GM19025 (cell line): ENCODE measurements around the gene COL15A1.

ENCODE experiments used
- ATAC-seq: cut with Tn5 transposase; IDR thresholded peaks from one replicate; pipeline ENCODE4 v1.9.1; 2021; ENCODE audit warnings: mild to moderate bottlenecking, low read depth, moderate library complexity; ENCODE audit not compliant: unreplicated experiment

COL15A1 gene

GRCh38 chr9:98913705-98914104 lies 30.0 kb upstream of the COL15A1 start:
- no peak for ATAC-seq

DNA sequence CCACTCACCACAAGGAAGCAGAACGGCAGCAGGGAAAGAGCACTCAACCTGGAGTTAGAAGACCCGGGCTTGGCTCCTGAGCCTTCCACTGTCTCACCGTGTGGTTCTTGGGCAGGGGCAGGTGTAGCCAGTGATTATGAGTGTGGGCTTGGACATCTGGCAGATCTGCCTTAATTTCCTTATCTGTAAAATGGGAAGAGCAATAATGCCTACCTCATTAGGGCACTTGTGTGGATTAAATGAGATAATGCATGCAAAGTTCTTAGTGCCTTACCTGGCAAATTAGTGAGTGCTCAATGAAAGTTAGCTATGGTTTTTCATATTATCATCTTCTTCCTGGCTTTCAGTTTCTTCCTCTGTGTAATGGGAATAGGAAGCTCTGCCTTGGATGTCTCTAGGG lies 28.1 kb upstream of the COL15A1 start:
- ATAC-seq: no peak

GRCh38 chr9:98916660-98917059 lies 27.0 kb upstream of the COL15A1 start:
- ATAC-seq: no peak

DNA sequence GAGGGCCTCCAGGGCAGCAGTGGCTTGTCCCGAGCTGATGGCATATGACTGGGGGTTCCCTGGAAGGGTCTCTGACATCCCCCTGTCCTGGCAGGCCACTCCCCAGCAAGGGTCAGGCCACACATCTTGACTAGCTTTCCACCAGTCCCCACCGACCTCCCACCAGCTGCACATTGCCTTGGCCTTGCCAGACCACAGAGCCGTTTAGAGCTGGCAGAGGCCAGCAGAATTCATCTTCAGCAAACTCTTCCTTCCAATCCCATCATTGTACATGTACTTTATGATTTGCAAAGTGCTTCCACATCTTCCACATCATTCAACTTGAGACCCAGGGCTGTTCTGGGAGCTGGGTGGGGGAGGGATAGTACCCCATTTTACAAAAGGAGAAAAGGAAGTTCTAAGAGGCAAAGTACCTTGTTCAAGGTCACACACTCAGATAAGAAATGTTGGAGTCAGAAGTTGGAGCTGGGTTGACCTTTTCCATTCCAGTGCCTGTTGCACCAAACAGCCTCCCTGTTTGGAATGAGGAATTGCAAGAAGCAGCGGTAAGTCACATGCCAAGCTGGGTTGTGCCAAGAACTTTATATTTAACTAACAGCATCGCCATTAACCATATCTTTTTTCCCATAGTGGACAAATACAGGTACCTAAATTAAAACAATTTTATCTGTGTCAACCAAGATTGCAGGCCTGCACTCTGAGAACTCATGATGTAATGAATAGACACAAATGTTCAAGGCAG lies 25.8 kb upstream of the COL15A1 start:
- ATAC-seq: no peak

DNA sequence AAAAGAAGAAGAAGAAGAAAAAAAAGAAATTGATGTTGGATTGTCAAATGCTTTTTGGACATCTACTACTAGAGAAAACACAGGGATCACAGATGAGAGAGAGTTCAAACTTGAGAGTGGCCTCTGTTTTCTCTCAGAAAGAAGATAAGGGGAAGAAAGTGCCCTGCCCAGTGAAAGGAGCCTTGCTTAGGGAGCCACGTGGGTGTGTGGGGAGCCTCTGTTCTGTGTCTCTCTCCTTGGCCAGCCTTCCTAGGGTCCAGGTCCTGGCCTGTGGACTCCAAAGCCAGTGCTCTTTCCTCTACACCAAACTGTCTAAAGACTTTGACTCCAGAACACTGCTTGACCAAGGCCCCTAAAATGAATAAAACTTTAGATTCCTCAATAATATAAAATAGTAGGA lies 22.0 kb upstream of the COL15A1 start:
- no peak for ATAC-seq

DNA sequence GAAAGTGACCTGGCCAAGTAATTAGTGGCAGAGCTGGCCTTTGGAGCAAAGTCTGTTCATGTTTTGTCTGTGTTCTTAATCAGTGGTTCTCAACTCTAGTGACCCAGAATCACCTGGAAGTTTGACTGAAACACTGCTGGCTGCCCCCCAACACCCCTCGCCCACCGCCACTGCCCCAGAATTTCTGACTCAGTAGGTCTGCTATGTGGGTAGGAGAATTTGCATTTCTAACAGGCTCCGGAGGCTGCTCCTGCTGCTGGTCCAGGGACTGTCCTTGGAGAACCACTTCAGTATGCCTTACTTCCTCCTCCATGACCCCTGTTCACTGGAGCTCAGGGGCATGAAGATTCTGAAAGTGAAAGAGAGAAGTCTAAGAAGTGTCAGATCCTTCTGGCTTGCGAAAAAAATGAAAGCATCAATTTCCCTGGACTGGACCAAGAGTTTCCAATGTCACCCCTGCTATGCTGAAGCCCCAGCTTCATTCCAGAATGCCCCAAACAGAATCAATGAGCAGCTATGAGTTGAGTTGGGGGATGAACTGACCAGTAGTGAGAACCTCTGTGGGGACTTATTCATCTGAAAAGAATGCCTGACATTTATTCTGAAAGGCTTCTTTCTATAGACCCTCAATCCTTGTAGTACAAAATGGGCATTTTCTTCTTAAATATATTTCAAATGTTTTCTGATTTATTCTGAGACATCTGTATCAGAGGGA lies 20.8 kb upstream of the COL15A1 start:
- ATAC-seq: no peak

GRCh38 chr9:98923451-98924123 lies 20.1 kb upstream of the COL15A1 start:
- no peak for ATAC-seq

DNA sequence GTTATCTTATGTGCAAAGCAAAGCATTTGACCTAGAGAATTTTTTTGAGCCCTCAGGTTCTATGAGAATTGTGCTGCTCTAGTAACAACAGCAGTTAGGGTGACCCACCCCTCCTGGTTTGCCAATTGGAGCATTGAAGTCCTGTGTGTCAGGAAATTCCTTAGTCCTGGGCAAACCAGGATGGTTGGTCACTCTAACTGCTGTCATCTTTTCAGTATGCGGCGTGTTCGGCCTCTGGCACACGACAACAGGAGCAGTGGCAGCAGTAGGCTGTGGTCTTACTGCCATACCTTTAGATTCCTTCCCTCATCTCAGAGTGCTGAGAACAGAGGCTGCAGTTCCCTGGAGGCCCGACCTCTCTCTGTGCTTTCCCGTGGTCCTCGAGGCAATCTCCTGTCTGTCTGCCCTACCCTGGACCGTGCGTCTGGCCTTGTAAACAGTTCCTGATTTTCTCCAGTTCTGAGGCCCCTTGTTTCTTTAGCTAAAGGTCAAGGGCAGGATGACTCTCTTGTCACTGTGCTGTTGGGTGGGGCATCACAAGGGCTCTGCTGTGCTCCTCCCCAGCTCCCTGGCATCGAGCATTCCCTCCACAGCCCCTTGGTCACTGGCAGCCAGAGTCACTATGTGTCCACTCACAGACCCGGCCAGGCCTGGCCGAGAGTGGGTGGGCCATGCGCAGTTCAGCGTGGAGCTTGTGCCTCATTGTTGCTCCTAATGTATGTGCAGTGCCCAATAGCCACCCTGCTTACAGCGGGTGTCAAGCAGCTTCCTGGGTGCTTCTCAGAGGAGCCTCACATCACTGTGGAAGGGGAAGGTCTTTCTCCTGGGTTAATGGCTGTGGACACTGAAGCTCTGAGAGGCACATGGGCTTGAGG lies 18.5 kb upstream of the COL15A1 start:
- no peak for ATAC-seq

GRCh38 chr9:98925956-98926355 lies 17.8 kb upstream of the COL15A1 start:
- ATAC-seq: no peak

DNA sequence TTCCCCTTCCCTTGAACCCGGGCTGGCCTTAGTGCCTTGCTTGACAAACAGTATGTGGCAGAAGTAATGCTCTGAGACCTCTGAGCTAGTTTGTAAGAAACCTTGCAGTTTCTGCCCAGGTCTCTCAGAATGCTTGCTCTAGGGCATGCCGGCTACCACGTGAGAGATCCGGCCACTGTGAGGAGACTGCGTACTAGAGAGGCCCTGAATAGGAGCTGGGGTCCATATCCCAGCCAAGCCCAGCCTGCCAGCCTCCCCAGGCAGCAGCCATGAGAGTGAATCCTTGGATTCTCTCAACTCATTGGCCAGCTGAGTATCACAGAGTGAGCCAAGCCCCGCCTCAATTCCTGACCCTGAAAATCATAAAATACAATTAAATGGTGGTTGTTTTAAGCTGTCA lies 16.0 kb upstream of the COL15A1 start:
- ATAC-seq: no peak

GRCh38 chr9:98929071-98929470 lies 14.6 kb upstream of the COL15A1 start:
- ATAC-seq: no peak

- no peak for ATAC-seq
These were observed 13.8 kb upstream of the COL15A1 start for GRCh38 chr9:98929895-98930341.

DNA sequence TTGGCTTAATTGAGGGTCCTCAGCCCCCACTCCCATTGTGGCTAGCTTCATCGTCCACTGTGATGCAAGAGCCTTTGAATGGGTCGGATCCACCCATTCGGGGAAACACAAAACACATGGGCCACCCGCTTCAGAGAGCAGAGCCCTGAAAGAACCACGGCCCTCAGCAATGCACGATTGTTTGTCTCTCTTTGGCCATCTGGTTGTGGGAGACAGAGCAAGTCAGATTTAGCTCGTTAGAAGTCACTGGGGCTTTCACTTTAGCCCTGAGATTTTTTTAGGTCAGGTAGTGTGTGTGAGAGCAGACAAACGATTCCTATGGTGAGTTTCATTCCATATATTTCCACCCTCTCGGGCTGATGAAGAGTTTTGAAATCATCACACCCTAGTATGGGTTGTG lies 12.9 kb upstream of the COL15A1 start:
- ATAC-seq: no peak

GRCh38 chr9:98931600-98932389 lies 11.9 kb upstream of the COL15A1 start:
- no peak for ATAC-seq

GRCh38 chr9:98933185-98933584 lies 10.5 kb upstream of the COL15A1 start:
- no peak for ATAC-seq

DNA sequence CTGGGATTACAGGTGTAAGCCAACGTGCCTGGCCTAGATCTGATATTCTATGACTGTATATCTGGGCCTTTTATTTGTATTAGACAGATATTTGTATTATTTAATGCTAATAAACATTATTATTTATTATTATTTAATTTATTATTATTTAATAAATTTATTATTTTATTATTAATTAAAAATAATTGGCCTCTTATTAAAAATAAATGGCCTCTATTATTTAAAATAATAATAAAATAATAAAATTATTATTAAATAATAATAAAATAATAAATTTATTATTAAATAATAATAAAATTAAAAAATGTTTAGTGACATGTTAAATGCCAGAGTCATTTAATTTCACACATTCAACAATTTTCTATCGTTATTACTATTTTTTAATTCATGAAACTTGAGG lies 9.8 kb upstream of the COL15A1 start:
- ATAC-seq: no peak

DNA sequence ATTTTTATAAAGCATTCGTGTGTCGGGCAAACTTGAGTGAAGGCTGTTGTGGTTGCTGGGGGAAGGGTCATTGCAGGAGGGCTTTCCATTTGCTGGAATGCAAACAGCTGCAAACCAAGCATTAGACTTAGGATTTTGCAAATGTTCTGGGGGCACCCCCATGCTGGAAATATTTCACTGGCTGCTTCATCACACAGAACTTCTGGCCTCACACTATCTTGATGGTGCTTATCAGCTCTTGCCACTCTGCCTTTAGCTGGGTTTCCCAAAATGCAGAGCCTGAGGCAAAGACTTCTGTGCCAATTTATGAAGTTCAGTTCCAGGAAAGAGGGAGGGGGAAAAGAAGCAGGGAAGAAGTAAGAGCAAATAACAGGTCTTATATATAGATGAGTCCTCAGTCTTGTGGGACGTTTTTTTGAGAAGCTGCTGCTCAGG lies 8.6 kb upstream of the COL15A1 start:
- ATAC-seq: no peak

DNA sequence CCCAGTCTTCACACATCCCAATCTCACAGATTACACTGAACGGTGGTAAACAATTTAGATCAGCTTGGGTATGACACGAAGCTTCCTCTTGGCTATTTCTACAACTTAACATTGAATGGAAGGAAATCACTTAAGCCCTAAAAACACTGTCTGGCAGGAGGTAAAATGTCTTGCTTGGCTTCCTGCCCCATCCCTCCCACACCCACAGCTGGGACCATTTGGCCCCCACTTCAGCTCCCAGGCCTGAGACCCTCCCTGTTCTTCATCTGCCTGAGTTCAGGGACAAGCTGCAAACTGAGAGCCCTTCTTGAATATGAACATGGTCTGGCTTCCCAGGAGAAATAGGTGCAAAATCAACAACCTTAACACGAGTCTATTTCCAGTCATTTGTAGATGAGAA lies 3.4 kb upstream of the COL15A1 start:
- no peak for ATAC-seq

- no peak for ATAC-seq
These were observed 1.7 kb upstream of the COL15A1 start for GRCh38 chr9:98941946-98942523.
